Colon (tissue), 2 donors: ENCODE data around the gene OVCH1.
"Not testable (repeated sequence)": the region's sequence is repeated elsewhere in the genome, so short reads cannot be mapped to it uniquely, and the experiment has no call there.

Source experiments
- FAIRE-seq: peaks from 2 replicates; lab custom pipeline; 2012; peaks lifted over from hg19 to GRCh38; lab: Jason Lieb, UNC
- donor health status: control.
- donor health status: control.

Gene OVCH1

GRCh38 chr12:29492891-29493290 is 4.6 kb downstream of the OVCH1 start:
- no peak for FAIRE-seq

- FAIRE-seq: no peak
Observed at GRCh38 chr12:29486972-29487371, 10.5 kb downstream of the OVCH1 start.

- no peak for FAIRE-seq
Observed at GRCh38 chr12:29463198-29463597, 34.3 kb downstream of the OVCH1 start.

- no peak for FAIRE-seq
Observed at GRCh38 chr12:29460082-29460481, 37.4 kb downstream of the OVCH1 start.

GRCh38 chr12:29455087-29455486 is 42.4 kb downstream of the OVCH1 start:
- FAIRE-seq: no peak

GRCh38 chr12:29451888-29452287 is 45.6 kb downstream of the OVCH1 start:
- FAIRE-seq: no peak

- no peak for FAIRE-seq
Observed at GRCh38 chr12:29448157-29448556, 49.3 kb downstream of the OVCH1 start.

GRCh38 chr12:29447285-29447975 is 50.1 kb downstream of the OVCH1 start:
- FAIRE-seq: no peak

- no peak for FAIRE-seq
Observed at GRCh38 chr12:29439506-29439905, 58.0 kb downstream of the OVCH1 start.

- FAIRE-seq: no peak
Observed at GRCh38 chr12:29438752-29439408, 58.6 kb downstream of the OVCH1 start.

GRCh38 chr12:29437575-29437974 is 59.9 kb downstream of the OVCH1 start:
- FAIRE-seq: no peak

GRCh38 chr12:29436815-29437214 is 60.7 kb downstream of the OVCH1 start:
- FAIRE-seq: not testable (repeated sequence)

- no peak for FAIRE-seq
Observed at GRCh38 chr12:29431513-29431912, 66.0 kb downstream of the OVCH1 start.

- FAIRE-seq: no peak
Observed at GRCh38 chr12:29430716-29431044, 66.8 kb downstream of the OVCH1 start.

GRCh38 chr12:29429999-29430715 is 67.3 kb downstream of the OVCH1 start:
- no peak for FAIRE-seq

GRCh38 chr12:29428633-29429032 is 68.9 kb downstream of the OVCH1 start:
- no peak for FAIRE-seq

- no peak for FAIRE-seq
Observed at GRCh38 chr12:29427964-29428363, 69.5 kb downstream of the OVCH1 start.

- FAIRE-seq: no peak
Observed at GRCh38 chr12:29426498-29426897, 71.0 kb downstream of the OVCH1 start.

GRCh38 chr12:29425722-29426121 is 71.8 kb downstream of the OVCH1 start:
- no peak for FAIRE-seq

- no peak for FAIRE-seq
Observed at GRCh38 chr12:29416748-29417147, 80.7 kb downstream of the OVCH1 start.

GRCh38 chr12:29415111-29415510 is 82.4 kb downstream of the OVCH1 start:
- no peak for FAIRE-seq

- no peak for FAIRE-seq
Observed at GRCh38 chr12:29414368-29414767, 83.1 kb downstream of the OVCH1 start.

- no peak for FAIRE-seq
Observed at GRCh38 chr12:29405561-29405960, 91.9 kb downstream of the OVCH1 start.
